ENCODE results near the gene NHERF1.

Gene NHERF1

GRCh38 chr17:74733365-74734122, 14.9 kb upstream of the NHERF1 start:
- TF ChIP-seq CTCF (tag by site-specific recombination; IDR thresholded peaks at IDR 0.05): no peak
- peak; percentile 11; the same call in 1 of the 2 replicates for TF ChIP-seq ZNF18 (tag by site-specific recombination; IDR thresholded peaks at IDR 0.05)
- TF ChIP-seq PATZ1 (tag by site-specific recombination; IDR thresholded peaks at IDR 0.05): no peak
- TF ChIP-seq ZBTB26 (tag by site-specific recombination; optimal IDR thresholded peaks at IDR 0.05): no peak
- no peak for TF ChIP-seq BCL6B (tag by site-specific recombination; IDR thresholded peaks at IDR 0.05)
- no peak for TF ChIP-seq ZXDB (tag by site-specific recombination; IDR thresholded peaks at IDR 0.05)
- no peak for TF ChIP-seq HOXC10 (CRISPR knock-in tag; IDR thresholded peaks at IDR 0.05)
- peak; percentile 15; the same call in 1 of the 2 replicates for TF ChIP-seq ZIC2 (tag by site-specific recombination; IDR thresholded peaks at IDR 0.05)
- no peak for TF ChIP-seq ZNF280C (tag by site-specific recombination; IDR thresholded peaks at IDR 0.05)
- Histone ChIP-seq H3K4me3 (ENCODE audit: low read depth, low read length) (no peak overlapping the region), H3K27ac (ENCODE audit: extremely low read depth, low read depth, low read length) (no peak overlapping the region), H3K4me1 (ENCODE audit: control insufficient read depth, insufficient read depth, low read length) (peaks cover 2% of the 10 kb centered on the region; the same call in 1 of the 2 replicates), H3K36me3 (ENCODE audit: control insufficient read depth in 2 of 2, insufficient read depth in 1 of 2, low read length in 2 of 2) (no peaks in the 10 kb centered on the region), H3K9me3 (ENCODE audit: control insufficient read depth, insufficient read depth, low read depth, low read length) (no peaks in the 10 kb centered on the region)
- ChIA-PET CTCF (no interaction called here), POLR2A (no interaction called here)

- POLR2A ChIA-PET: no interaction called here
- Histone ChIP-seq H3K9me3 (ENCODE audit: control insufficient read depth, insufficient read depth, low read depth, low read length) (no peaks in the 10 kb centered on the region), H3K36me3 (ENCODE audit: control insufficient read depth in 2 of 2, insufficient read depth in 1 of 2, low read length in 2 of 2) (no peaks in the 10 kb centered on the region), H3K4me1 (ENCODE audit: control insufficient read depth, insufficient read depth, low read length) (peaks cover 2% of the 10 kb centered on the region; the same call in 1 of the 2 replicates), H3K27ac (ENCODE audit: extremely low read depth, low read depth, low read length) (no peak overlapping the region), H3K4me3 (ENCODE audit: low read depth, low read length) (no peak overlapping the region)
- CTCF ChIA-PET: no interaction called here
- TF ChIP-seq ZNF555 (tag by site-specific recombination; conservative IDR thresholded peaks at IDR 0.05) (no peak), ZNF837 (tag by site-specific recombination; IDR thresholded peaks at IDR 0.05) (no peak), ZNF132 (tag by site-specific recombination; IDR thresholded peaks at IDR 0.05; ENCODE audit: borderline replicate concordance) (no peak), ZNF529 (tag by site-specific recombination; IDR thresholded peaks at IDR 0.05; ENCODE audit: insufficient replicate concordance) (no peak), GFI1B (tag by site-specific recombination; IDR thresholded peaks at IDR 0.05) (no peak), ZNF692 (tag by site-specific recombination; IDR thresholded peaks at IDR 0.05) (no peak), ZNF266 (tag by site-specific recombination; IDR thresholded peaks at IDR 0.05; ENCODE audit: low read depth) (no peak), ZNF623 (tag by site-specific recombination; IDR thresholded peaks at IDR 0.05) (no peak)
Observed at GRCh38 chr17:74734256-74734655, 14.2 kb upstream of the NHERF1 start.
